Brain microvascular endothelial cell (primary cell): Measurements from ENCODE around the gene OGFOD2.

ENCODE experiments used
- DNase-seq: peaks from one replicate; pipeline ENCODE4 v3.0.0-alpha.2; 2020
- H3K27ac ChIP-seq: fragments of 250-450 bp; sonication (Bioruptor Pico); 2 replicates; pipeline ENCODE4 v1.5.1; 2020; ENCODE audit warnings: mild to moderate bottlenecking, moderate library complexity
- H3K27me3 ChIP-seq: fragments of 250-450 bp; sonication (Bioruptor Pico); replicated peaks from 2 replicates; pipeline ENCODE4 v1.5.1; 2020; ENCODE audit warnings: mild to moderate bottlenecking
- H3K36me3 ChIP-seq: fragments of 250-450 bp; sonication (Bioruptor Pico); replicated peaks from 2 replicates; pipeline ENCODE4 v1.5.1; 2020; ENCODE audit warnings: mild to moderate bottlenecking
- H3K4me3 ChIP-seq: 2 replicates; pipeline ENCODE4 v1.5.1; 2011; ENCODE audit warnings: low read depth, mild to moderate bottlenecking, control low read depth, low read length, moderate library complexity
- CTCF ChIP-seq: IDR thresholded peaks from 2 replicates; pipeline ENCODE4 v1.5.1; 2011; ENCODE audit warnings: low read depth, mild to moderate bottlenecking, moderate library complexity, low read length, control low read depth, inconsistent platforms; ENCODE audit errors: missing control alignments
- in situ Hi-C: cut with HindIII; loops from 2 replicates; pipeline ENCODE4 v1.10.0; 2017; ENCODE audit warnings: low sequenced_read_pairs, low pct_ligation_motif_present

Gene OGFOD2

GRCh38 chr12:122982963-122983788, 8.1 kb downstream of the OGFOD2 start:
- no peak for TF ChIP-seq CTCF
- Histone ChIP-seq H3K27ac (no peak overlapping the region), H3K27me3 (no peaks in the 10 kb centered on the region), H3K36me3 (peaks cover 3% of the 10 kb centered on the region), H3K4me3 (no peak overlapping the region)
- DNase-seq: no peak
- in situ Hi-C loops: no loop called here

GRCh38 chr12:122983789-122984515, 8.9 kb downstream of the OGFOD2 start:
- Histone ChIP-seq H3K36me3 (peaks cover 3% of the 10 kb centered on the region), H3K27me3 (no peaks in the 10 kb centered on the region), H3K4me3 (no peak overlapping the region), H3K27ac (no peak overlapping the region)
- in situ Hi-C loops: no loop called here
- DNase-seq: no peak
- TF ChIP-seq CTCF: no peak

- Histone ChIP-seq H3K27ac (no peak overlapping the region), H3K4me3 (no peak overlapping the region), H3K27me3 (no peaks in the 10 kb centered on the region), H3K36me3 (peaks cover 3% of the 10 kb centered on the region)
- no peak for TF ChIP-seq CTCF
- in situ Hi-C loops: no loop called here
- DNase-seq: no peak
These were observed 9.7 kb downstream of the OGFOD2 start for GRCh38 chr12:122984612-122985337.

- Histone ChIP-seq H3K27me3 (no peaks in the 10 kb centered on the region), H3K4me3 (no peak overlapping the region), H3K27ac (no peak overlapping the region), H3K36me3 (peaks cover 3% of the 10 kb centered on the region)
- in situ Hi-C loops: no loop called here
- TF ChIP-seq CTCF: no peak
- no peak for DNase-seq
These were observed 10.6 kb downstream of the OGFOD2 start for GRCh38 chr12:122985338-122986257.

GRCh38 chr12:122986258-122986871, 11.3 kb downstream of the OGFOD2 start:
- Histone ChIP-seq H3K27me3 (no peaks in the 10 kb centered on the region), H3K27ac (no peak overlapping the region), H3K4me3 (no peak overlapping the region), H3K36me3 (peaks cover 3% of the 10 kb centered on the region)
- DNase-seq: no peak
- in situ Hi-C loops: no loop called here
- no peak for TF ChIP-seq CTCF
